ENCODE results near the gene AK3. TPM values are rescaled to one million over a fixed set of nuclear protein-coding genes. Genes with fewer than 3 reads are reported as not detected.
"Not testable (repeated sequence)": the region's sequence is repeated elsewhere in the genome, so short reads cannot be mapped to it uniquely, and the experiment has no call there.

The AK3 gene
- total RNA-seq (10 to 100 TPM; 20.0 to 25.7 (median 23.1) TPM), total RNA-seq (8.6 to 49.3 (median 34.6) reads per million in 29 experiments)
- total RNA-seq (2013): 30.0 TPM

GRCh38 chr9:4740638-4741364 lies at the start of gene AK3:
TSS of gene AK3 (minus strand) at chr9:4741202. CDS start at chr9:4741087, 115 bp downstream.
- ChIA-PET POLR2A (interaction anchor here (0.5 to 1.4 kb wide), 11 partner anchors 9 to 1698 kb away, joined by 3 to 6 read pairs (median 4); partner anchors contain the start of gene SPATA6L (in 1 of the 2)), CTCF (interaction anchor here (0.5 to 1.3 kb wide), 10 partner anchors 10 to 136 kb away, joined by 3 to 5 read pairs (median 3); no protein-coding TSS in a partner anchor)
- no peaks in the 10 kb centered on the region for H3K9me3 ChIP-seq
- H3K27ac ChIP-seq (ENCODE audit: low read length): peak within 1 kb of the TSS; percentile 79
- Mint-ChIP-seq H3K36me3 (no peaks in the 10 kb centered on the region), H3K4me1 (peaks cover 37 to 47% (median 40%) of the 10 kb centered on the region in 3 donors), H3K27ac (peak within 1 kb of the TSS; percentile 87 to 89), H3K27me3 (no peaks in the 10 kb centered on the region), H3K9me3 (no peaks in the 10 kb centered on the region), H3K4me3 (peak within 1 kb of the TSS; percentile 85 to 91 (median 85))
- DNase-seq (peak; percentile 64 to 91 (median 84)), ATAC-seq (replicated peaks in 1 of 4) (peak; percentile 92 to 95 (median 94))
- peaks cover 2 to 27% of the 10 kb centered on the region in 2 experiments for H3K4me1 ChIP-seq (ENCODE audit: control insufficient read depth in 1 of 2, extremely low read depth in 1 of 2, insufficient read depth in 2 of 2, low read length in 2 of 2)
- H3K36me3 ChIP-seq (ENCODE audit: control insufficient read depth in 2 of 2, extremely low read depth in 1 of 2, insufficient read depth in 1 of 2, low read length in 1 of 2): no peaks in the 10 kb centered on the region
- 0% methylated on average over 77 of the region's 84 CpGs for WGBS (ENCODE audit: insufficient coverage)
- H3K27me3 ChIP-seq (replicated peaks in 1 of 2; ENCODE audit: control insufficient read depth in 2 of 2, extremely low read depth in 1 of 2, insufficient read depth in 2 of 2, low read length in 1 of 2): no peaks in the 10 kb centered on the region
- H3K4me3 ChIP-seq (ENCODE audit: control insufficient read depth in 1 of 2, extremely low read depth in 1 of 2, low read length in 1 of 2): peak within 1 kb of the TSS; percentile 80 to 82

GRCh38 chr9:4788703-4789102 lies 47.7 kb upstream of the AK3 start:
- H3K4me3 ChIP-seq (ENCODE audit: control insufficient read depth in 1 of 2, extremely low read depth in 1 of 2, low read length in 1 of 2): no peak overlapping the region
- peaks cover 0 to 9% of the 10 kb centered on the region in 2 experiments for H3K27me3 ChIP-seq (replicated peaks in 1 of 2; ENCODE audit: control insufficient read depth in 2 of 2, extremely low read depth in 1 of 2, insufficient read depth in 2 of 2, low read length in 1 of 2)
- Mint-ChIP-seq H3K9me3 (no peaks in the 10 kb centered on the region), H3K4me3 (no peak overlapping the region), H3K36me3 (no peaks in the 10 kb centered on the region), H3K27me3 (peaks cover 0 to 6% of the 10 kb centered on the region in 2 donors), H3K4me1 (peaks cover 13 to 16% (median 14%) of the 10 kb centered on the region in 3 donors), H3K27ac (no peak overlapping the region)
- no peak overlapping the region for H3K27ac ChIP-seq (ENCODE audit: low read length)
- DNase-seq (no peak), ATAC-seq (replicated peaks in 1 of 4) (no peak)
- WGBS (ENCODE audit: insufficient coverage): no CpG with 5 or more reads among the region's 6 CpGs
- H3K36me3 ChIP-seq (ENCODE audit: control insufficient read depth in 2 of 2, extremely low read depth in 1 of 2, insufficient read depth in 1 of 2, low read length in 1 of 2): no peaks in the 10 kb centered on the region
- POLR2A ChIA-PET: no interaction called here
- H3K4me1 ChIP-seq (ENCODE audit: control insufficient read depth in 1 of 2, extremely low read depth in 1 of 2, insufficient read depth in 2 of 2, low read length in 2 of 2): peaks cover 8 to 14% of the 10 kb centered on the region in 2 experiments
- no peaks in the 10 kb centered on the region for H3K9me3 ChIP-seq
- CTCF ChIA-PET: interaction anchor here (0.6 to 0.7 kb wide), 4 partner anchors 48 to 1993 kb away, joined by 3 to 5 read pairs (median 4); no protein-coding TSS in a partner anchor

DNA sequence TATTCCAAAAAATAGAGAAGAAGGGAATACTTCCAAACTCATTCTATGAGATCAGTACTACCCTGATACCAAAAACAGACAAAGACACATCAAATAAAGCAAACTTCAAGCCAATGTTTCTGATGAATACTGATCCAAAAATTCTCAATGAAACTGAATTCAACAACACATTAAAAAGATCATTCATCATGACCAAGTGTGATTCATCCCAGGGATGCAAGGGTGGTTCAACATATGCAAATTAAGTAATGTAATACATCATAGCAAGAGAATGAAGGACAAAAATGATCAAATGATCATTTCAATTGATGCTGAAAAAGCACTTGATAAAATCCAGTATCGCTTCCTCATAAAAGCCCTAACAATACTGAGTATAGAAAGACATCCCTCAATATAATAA lies 46.9 kb upstream of the AK3 start:
- no peak overlapping the region for H3K27ac Mint-ChIP-seq
- H3K4me3 Mint-ChIP-seq: no peak overlapping the region
- no peaks in the 10 kb centered on the region for H3K36me3 Mint-ChIP-seq
- DNase-seq (no peak), ATAC-seq (replicated peaks in 1 of 4) (no peak)
- POLR2A ChIA-PET: no interaction called here
- Histone ChIP-seq H3K4me1 (ENCODE audit: control insufficient read depth in 1 of 2, extremely low read depth in 1 of 2, insufficient read depth in 2 of 2, low read length in 2 of 2) (peaks cover 5 to 9% of the 10 kb centered on the region in 2 experiments), H3K4me3 (ENCODE audit: control insufficient read depth in 1 of 2, extremely low read depth in 1 of 2, low read length in 1 of 2) (no peak overlapping the region), H3K27me3 (replicated peaks in 1 of 2; ENCODE audit: control insufficient read depth in 2 of 2, extremely low read depth in 1 of 2, insufficient read depth in 2 of 2, low read length in 1 of 2) (peaks cover 0 to 9% of the 10 kb centered on the region in 2 experiments), H3K36me3 (ENCODE audit: control insufficient read depth in 2 of 2, extremely low read depth in 1 of 2, insufficient read depth in 1 of 2, low read length in 1 of 2) (no peaks in the 10 kb centered on the region), H3K27ac (ENCODE audit: low read length) (no peak overlapping the region), H3K9me3 (no peaks in the 10 kb centered on the region)
- CTCF ChIA-PET: interaction anchor here in 1 of 2 donors (0.6 kb wide), 1 partner anchor 31 kb away, joined by 3 read pairs; no protein-coding TSS in a partner anchor
- H3K27me3 Mint-ChIP-seq: peaks cover 3 to 11% of the 10 kb centered on the region in 2 donors
- no peaks in the 10 kb centered on the region for H3K9me3 Mint-ChIP-seq
- WGBS (ENCODE audit: insufficient coverage): 80% methylated on average over 1 of the region's 1 CpG
- peaks cover 11 to 13% (median 12%) of the 10 kb centered on the region in 3 donors for H3K4me1 Mint-ChIP-seq

DNA sequence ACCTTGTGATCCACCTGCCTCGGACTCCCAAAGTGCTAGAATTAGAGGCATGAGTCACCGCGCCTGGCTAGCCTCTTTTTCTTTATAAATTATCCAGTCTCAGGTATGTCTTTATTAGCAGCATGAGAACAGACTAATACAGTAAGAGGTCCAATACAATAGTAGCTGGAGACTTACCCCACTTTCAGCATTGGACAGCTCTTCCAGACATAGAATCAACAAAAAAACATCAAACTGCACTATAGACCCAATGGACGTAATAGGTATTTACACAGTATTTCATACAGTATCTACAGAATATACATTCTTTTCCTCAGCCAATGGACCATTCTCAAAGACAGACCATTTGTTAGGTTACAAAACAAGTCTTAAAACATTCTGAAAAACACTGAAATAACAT lies 45.6 kb upstream of the AK3 start:
- WGBS (ENCODE audit: insufficient coverage): 100% methylated on average over 1 of the region's 4 CpGs
- H3K9me3 Mint-ChIP-seq: no peaks in the 10 kb centered on the region

DNA sequence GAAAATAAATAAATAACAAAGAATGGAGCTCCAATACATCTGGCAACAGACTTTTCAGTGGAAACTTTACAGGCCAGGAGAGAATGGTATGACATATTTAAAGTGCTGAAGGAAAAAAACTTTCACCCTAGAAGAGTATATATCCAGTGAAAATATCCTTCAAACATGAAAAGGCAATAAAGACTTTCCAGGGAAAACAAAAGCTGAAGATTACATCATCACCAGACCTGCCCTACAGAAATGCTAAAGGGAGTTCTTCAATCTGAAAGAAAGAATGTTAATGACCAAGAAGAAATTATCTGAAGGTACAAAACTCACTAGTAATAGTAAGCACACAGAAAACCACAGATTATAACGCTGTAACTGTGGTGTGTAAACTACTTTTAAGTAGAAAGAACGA lies 43.4 kb upstream of the AK3 start:
- Mint-ChIP-seq H3K27ac (no peak overlapping the region), H3K4me3 (no peak overlapping the region), H3K9me3 (no peaks in the 10 kb centered on the region), H3K36me3 (no peaks in the 10 kb centered on the region), H3K4me1 (no peaks in the 10 kb centered on the region), H3K27me3 (peaks cover 12 to 18% of the 10 kb centered on the region in 2 donors)
- Histone ChIP-seq H3K27ac (ENCODE audit: low read length) (no peak overlapping the region), H3K4me3 (ENCODE audit: control insufficient read depth in 1 of 2, extremely low read depth in 1 of 2, low read length in 1 of 2) (no peak overlapping the region), H3K4me1 (ENCODE audit: control insufficient read depth in 1 of 2, extremely low read depth in 1 of 2, insufficient read depth in 2 of 2, low read length in 2 of 2) (no peaks in the 10 kb centered on the region), H3K27me3 (replicated peaks in 1 of 2; ENCODE audit: control insufficient read depth in 2 of 2, extremely low read depth in 1 of 2, insufficient read depth in 2 of 2, low read length in 1 of 2) (peaks cover 0 to 27% of the 10 kb centered on the region in 2 experiments), H3K36me3 (ENCODE audit: control insufficient read depth in 2 of 2, extremely low read depth in 1 of 2, insufficient read depth in 1 of 2, low read length in 1 of 2) (no peaks in the 10 kb centered on the region), H3K9me3 (no peaks in the 10 kb centered on the region)
- no peak for ATAC-seq (replicated peaks in 1 of 4)
- no peak for DNase-seq
- POLR2A ChIA-PET: interaction anchor here in 1 of 2 donors (1.0 kb wide), 1 partner anchor 25 kb away, joined by 3 read pairs; no protein-coding TSS in a partner anchor
- CTCF ChIA-PET: interaction anchor here in 1 of 2 donors (1.9 kb wide), 1 partner anchor 24 kb away, joined by 5 read pairs; no protein-coding TSS in a partner anchor
- WGBS (ENCODE audit: insufficient coverage): no CpG with 5 or more reads among the region's 2 CpGs

More for the DNA sequence above, 45.6 kb upstream of the AK3 start:
- H3K27ac ChIP-seq (ENCODE audit: low read length): no peak overlapping the region
- no peak for DNase-seq
- Mint-ChIP-seq H3K27ac (no peak overlapping the region), H3K27me3 (peaks cover 7 to 14% of the 10 kb centered on the region in 2 donors), H3K36me3 (no peaks in the 10 kb centered on the region), H3K4me1 (peaks cover 5% of the 10 kb centered on the region in 3 donors), H3K4me3 (no peak overlapping the region)
- ATAC-seq (replicated peaks in 1 of 4): no peak
- no peak overlapping the region for H3K4me3 ChIP-seq (ENCODE audit: control insufficient read depth in 1 of 2, extremely low read depth in 1 of 2, low read length in 1 of 2)
- ChIA-PET CTCF (interaction anchor here (0.6 to 1.6 kb wide), 3 partner anchors 10 to 201 kb away, joined by 3 to 4 read pairs (median 4); no protein-coding TSS in a partner anchor), POLR2A (no interaction called here)
- H3K27me3 ChIP-seq (replicated peaks in 1 of 2; ENCODE audit: control insufficient read depth in 2 of 2, extremely low read depth in 1 of 2, insufficient read depth in 2 of 2, low read length in 1 of 2): peaks cover 0 to 17% of the 10 kb centered on the region in 2 experiments
- no peaks in the 10 kb centered on the region for H3K36me3 ChIP-seq (ENCODE audit: control insufficient read depth in 2 of 2, extremely low read depth in 1 of 2, insufficient read depth in 1 of 2, low read length in 1 of 2)
- H3K4me1 ChIP-seq (ENCODE audit: control insufficient read depth in 1 of 2, extremely low read depth in 1 of 2, insufficient read depth in 2 of 2, low read length in 2 of 2): peaks cover 0 to 2% of the 10 kb centered on the region in 2 experiments
- H3K9me3 ChIP-seq: no peaks in the 10 kb centered on the region

DNA sequence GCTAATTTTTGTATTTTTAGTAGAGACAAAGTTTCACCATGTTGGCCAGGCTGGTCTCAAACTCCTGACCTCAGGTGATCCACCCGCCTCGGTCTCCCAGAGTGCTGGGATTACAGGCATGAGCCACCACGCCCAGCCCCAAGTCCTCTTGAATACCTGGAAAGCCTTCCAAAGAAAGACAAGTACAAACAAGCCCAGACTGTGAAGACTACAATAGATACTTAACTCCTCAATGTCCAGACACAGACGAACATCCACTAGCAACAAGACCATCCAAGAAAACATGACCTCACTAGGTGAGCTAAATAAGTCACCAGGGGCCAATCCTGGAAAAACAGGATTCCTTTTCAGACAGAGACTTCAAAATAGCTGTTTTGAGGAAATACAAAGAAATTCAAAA lies 42.2 kb upstream of the AK3 start:
- CTCF ChIA-PET: interaction anchor here in 1 of 2 donors (0.6 to 1.9 kb wide), 2 partner anchors 23 to 1741 kb away, joined by 3 to 5 read pairs; no protein-coding TSS in a partner anchor
- H3K9me3 Mint-ChIP-seq; H3K36me3 ChIP-seq (ENCODE audit: control insufficient read depth in 2 of 2, extremely low read depth in 1 of 2, insufficient read depth in 1 of 2, low read length in 1 of 2); H3K27ac ChIP-seq (ENCODE audit: low read length); H3K4me3 Mint-ChIP-seq; H3K9me3 ChIP-seq; DNase-seq; H3K27ac Mint-ChIP-seq; ATAC-seq (replicated peaks in 1 of 4); H3K4me3 ChIP-seq (ENCODE audit: control insufficient read depth in 1 of 2, extremely low read depth in 1 of 2, low read length in 1 of 2); H3K36me3 Mint-ChIP-seq; H3K4me1 ChIP-seq (ENCODE audit: control insufficient read depth in 1 of 2, extremely low read depth in 1 of 2, insufficient read depth in 2 of 2, low read length in 2 of 2); H3K4me1 Mint-ChIP-seq: not testable (repeated sequence)
- WGBS (ENCODE audit: insufficient coverage): 92% methylated on average over 3 of the region's 4 CpGs
- POLR2A ChIA-PET: interaction anchor here (0.7 to 1.0 kb wide), 2 partner anchors 24 to 78 kb away, joined by 3 read pairs; no protein-coding TSS in a partner anchor
- peaks cover 12 to 18% of the 10 kb centered on the region in 2 donors for H3K27me3 Mint-ChIP-seq
- H3K27me3 ChIP-seq (replicated peaks in 1 of 2; ENCODE audit: control insufficient read depth in 2 of 2, extremely low read depth in 1 of 2, insufficient read depth in 2 of 2, low read length in 1 of 2): peaks cover 0 to 26% of the 10 kb centered on the region in 2 experiments

Measured in T-cell (primary cell).